C4-2B (cell line): ENCODE data around the gene KCNE5.
A peak's percentile ranks its signal among the peaks of the same experiment; 100 is the strongest.
"Not testable (repeated sequence)": the region's sequence is repeated elsewhere in the genome, so short reads cannot be mapped to it uniquely, and the experiment has no call there.

ENCODE experiments used
- H3K27ac ChIP-seq: fragments of 450-650 bp; 2 replicates; pipeline ENCODE4 v1.5.1; 2017
- ZFX ChIP-seq: fragments of 450-650 bp; IDR thresholded peaks from 2 replicates; pipeline ENCODE4 v1.6.1; 2017
- TF ChIP-seq, protein P1 (sequence below): fragments of 450-650 bp; conservative IDR thresholded peaks from 2 replicates; pipeline ENCODE4 v1.5.1; 2017; ENCODE audit warnings: mild to moderate bottlenecking

Gene KCNE5

DNA sequence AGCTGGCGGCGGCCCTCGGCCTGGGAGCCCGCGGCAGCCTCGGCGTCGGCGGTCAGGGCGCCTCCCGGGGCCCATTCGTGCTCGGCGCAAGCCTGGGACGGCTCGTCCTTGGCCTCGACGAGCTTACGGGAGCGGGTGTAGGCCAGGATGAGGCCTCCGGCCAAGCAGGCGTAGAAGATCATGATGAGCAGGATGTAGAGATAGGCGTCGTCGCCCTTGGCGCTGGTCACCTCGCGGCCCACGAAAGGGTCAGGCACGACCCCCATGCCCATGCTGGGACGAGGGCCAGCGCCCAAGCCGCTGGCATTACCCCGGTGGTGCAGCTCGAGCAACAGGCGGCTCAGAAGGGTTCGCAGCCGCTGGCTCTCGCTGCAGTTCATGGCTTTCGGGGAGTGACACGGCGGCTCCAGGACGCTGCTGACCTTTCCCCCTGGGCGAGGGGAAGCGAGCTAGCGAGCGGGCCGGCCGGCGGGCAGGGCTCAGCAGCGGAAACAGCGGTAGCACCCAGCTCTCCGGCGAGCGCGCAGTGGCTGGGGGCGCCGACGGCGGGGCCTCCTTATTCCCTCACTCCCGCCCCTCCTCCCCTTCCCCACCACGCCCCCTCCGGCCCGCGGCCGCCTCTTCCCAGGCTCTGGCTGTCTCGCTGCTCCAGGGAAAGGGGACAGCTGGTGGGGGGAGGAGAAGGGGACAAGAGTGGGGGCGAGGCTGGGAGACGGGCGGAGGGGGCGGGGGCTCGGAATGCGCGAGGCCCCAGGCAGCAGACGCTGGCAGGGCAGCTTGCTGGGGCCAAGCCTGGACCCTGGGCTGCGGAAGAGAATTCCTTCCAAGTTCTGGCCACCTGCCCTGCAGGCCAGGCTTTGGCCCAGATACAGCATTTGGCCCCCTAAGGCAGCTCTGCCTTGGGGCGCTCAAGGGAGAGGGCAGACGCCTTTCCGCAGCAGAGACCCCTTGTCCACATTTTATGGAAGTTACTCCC is at the start of gene KCNE5:
Gene KCNE5 (minus strand): TSS at position 532 of the 976 bp plus-strand sequence. CDS start 152 bp downstream, at position 380.
- TF ChIP-seq, protein P1, sequence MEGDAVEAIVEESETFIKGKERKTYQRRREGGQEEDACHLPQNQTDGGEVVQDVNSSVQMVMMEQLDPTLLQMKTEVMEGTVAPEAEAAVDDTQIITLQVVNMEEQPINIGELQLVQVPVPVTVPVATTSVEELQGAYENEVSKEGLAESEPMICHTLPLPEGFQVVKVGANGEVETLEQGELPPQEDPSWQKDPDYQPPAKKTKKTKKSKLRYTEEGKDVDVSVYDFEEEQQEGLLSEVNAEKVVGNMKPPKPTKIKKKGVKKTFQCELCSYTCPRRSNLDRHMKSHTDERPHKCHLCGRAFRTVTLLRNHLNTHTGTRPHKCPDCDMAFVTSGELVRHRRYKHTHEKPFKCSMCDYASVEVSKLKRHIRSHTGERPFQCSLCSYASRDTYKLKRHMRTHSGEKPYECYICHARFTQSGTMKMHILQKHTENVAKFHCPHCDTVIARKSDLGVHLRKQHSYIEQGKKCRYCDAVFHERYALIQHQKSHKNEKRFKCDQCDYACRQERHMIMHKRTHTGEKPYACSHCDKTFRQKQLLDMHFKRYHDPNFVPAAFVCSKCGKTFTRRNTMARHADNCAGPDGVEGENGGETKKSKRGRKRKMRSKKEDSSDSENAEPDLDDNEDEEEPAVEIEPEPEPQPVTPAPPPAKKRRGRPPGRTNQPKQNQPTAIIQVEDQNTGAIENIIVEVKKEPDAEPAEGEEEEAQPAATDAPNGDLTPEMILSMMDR, result no peak
- TF ChIP-seq ZFX, result no peak
- no peak within 1 kb of the TSS for H3K27ac ChIP-seq

GRCh38 chrX:109672239-109672638 is 47.3 kb upstream of the KCNE5 start:
- H3K27ac ChIP-seq, result no peak overlapping the region
- no peak for TF ChIP-seq ZFX
- TF ChIP-seq, protein P1, result no peak

DNA sequence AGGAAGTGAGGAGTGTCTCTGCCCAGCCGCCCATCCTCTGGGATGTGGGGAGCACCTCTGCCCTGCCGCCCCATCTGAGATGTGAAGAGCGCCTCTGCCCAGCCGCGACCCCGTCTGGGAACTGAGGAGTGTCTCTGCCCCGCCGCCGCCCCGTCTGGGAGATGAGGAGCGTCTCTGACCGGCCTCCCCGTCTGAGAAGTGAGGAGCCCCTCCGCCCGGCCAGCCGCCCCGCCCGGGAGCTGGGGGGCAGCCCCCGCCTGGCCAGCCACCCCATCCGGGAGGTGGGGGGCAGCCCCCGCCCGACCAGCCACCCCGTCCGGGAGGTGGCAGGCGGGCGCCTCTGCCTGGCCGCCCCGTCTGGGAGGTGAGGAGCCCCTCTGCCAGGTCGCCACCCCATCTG is 46.2 kb upstream of the KCNE5 start:
- not testable (repeated sequence) for H3K27ac ChIP-seq

DNA sequence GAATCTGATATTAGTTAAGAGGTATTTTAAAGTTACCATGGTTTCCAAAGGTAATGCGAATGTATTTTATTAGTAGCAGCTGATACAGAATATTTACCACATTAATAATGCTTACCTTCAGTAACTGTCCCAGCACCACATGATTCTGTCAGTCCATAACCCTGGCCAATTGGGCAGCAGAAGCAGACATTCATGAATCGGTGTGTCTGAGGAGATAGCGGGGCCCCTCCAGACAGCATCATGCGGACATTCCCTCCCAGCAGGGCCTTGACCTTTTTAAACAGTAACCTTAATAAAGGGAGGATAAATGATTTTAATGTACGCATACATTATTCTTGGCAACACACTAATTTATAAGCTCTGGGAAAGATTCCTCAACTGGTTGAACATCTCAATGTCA is 43.0 kb upstream of the KCNE5 start:
- H3K27ac ChIP-seq, result no peak overlapping the region
- TF ChIP-seq, protein P1, result no peak
- TF ChIP-seq ZFX, result no peak

DNA sequence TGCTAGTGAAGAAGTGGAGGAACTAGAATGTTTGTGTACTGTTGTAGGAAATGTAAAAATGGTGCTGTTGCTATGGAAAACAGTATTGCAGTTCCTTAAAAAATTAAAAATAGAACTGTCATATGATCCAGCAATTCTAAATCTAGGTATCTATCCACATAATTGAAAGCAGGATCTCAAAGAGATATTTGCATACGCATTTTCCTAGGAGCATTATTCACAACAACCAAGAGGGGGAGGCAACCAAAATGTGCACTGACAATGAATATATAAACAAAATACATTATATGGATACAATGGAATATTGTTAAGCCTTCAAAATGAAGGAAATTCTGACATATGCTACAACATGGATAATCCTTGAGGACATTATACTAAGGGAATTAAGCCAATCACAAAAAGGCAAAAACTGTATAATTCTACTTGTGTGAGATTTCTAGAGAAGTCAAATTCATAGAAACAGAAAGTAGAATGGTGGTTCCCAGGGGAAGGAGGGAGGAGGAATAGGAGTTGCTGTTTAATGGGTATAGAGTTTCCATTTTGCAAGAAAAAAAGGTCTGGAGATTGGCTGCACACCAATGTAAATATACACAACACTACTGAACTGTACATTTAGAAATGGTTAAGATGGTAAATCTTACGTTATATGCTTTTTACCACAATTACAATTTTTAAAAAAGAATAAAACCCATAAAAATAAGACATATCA is 35.6 kb upstream of the KCNE5 start:
- H3K27ac ChIP-seq, result no peak overlapping the region
- no peak for TF ChIP-seq ZFX
- TF ChIP-seq, protein P1, result 0 out of 2 replicates have a peak, but pooled peaks have one; percentile 3

- TF ChIP-seq ZFX, result no peak
- TF ChIP-seq, protein P1, result no peak
- H3K27ac ChIP-seq, result no peak overlapping the region
These were observed 33.4 kb upstream of the KCNE5 start for GRCh38 chrX:109658391-109658790.

GRCh38 chrX:109657364-109657763 is 32.4 kb upstream of the KCNE5 start:
- not testable (repeated sequence) for H3K27ac ChIP-seq

DNA sequence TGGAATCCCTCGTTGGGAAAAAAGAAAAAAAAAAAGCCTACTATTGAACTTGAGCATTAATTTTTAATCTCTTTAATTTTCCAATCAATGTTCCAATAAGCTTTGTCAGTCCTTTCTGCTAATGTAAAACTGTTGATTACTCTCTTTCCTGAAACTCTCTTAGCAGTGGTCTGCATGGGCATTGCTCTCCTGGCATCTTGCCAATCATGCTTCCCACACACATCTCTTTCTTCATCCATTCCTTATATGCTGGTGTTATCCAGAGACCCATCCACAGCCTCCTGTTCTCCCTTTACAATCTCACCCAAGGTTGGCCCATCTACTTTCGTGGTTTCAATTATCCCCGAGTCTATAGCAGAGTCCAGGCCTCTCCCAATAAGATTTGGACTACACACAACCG is 31.8 kb upstream of the KCNE5 start:
- no peak overlapping the region for H3K27ac ChIP-seq
- TF ChIP-seq, protein P1, result no peak
- TF ChIP-seq ZFX, result no peak
